ENCODE results near the gene ZNF841. TPM values are rescaled to one million over a fixed set of nuclear protein-coding genes. Genes with fewer than 3 reads are reported as not detected.
"Not testable (repeated sequence)": the region's sequence is repeated elsewhere in the genome, so short reads cannot be mapped to it uniquely, and the experiment has no call there.

The ZNF841 gene
- total RNA-seq, 1 donor from 2014 or later = 13.2 TPM

DNA sequence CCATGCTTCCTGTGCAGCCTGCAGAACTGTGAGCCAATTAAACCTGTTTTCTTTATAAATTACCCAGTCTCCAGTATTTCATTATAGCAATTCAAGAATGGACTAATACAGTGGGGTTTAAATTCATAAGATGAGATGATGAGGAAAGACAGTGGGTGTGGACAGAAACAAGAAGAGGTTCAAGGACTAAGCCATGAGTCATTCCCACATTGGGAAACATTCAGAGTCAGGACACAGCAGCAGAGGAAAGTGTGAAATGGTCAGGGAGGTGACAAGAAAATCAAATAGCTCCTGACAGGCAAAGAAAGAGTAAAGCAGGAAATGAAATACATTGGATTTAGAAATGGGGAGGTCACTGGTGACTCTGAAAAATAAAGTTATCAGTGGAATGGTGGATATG is 9.1 kb downstream of the ZNF841 start:
- intact Hi-C loops (cut with DNase I) = no loop called here
- DNase-seq (ENCODE audit: low spot score) = no peak

DNA sequence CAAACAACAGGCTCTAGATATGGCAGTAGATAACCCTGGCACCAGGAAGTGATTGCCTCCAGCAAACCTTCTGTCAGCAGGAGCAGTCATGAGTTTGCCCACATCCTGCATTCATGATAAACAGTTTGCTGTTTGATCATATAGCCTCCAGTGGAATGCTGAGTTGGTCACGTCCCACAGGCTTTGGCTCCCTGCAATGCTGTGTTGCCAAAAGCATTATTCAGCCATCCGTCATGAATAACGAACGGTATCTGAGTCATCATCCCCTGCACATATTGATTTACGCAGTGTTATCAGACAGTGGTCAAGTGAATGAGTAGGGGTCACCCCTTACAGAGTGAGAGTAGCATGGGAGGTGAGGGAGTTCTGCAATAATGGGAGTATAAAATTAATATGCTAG is 25.1 kb downstream of the ZNF841 start:
- no peak for DNase-seq (ENCODE audit: low spot score)
- intact Hi-C loops (cut with DNase I) = no loop called here

DNA sequence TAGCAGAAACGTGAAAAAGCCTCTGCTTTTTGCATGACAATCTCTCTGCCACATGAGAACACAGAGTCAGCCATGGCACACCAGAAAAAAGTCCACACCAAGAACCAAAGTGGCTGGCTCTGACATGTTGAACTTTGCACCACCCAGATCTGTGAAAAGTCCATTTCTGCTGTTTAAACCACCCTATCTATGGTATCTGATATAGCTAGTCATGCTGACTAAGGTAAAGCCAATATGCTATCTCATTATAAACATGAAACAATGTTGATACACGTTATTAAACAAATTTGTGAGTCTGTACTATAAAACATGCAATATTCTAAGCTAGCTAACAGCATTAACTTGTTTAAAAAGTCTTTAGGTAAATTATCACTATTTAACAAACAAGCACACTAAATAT is 25.9 kb downstream of the ZNF841 start:
- intact Hi-C loops (cut with DNase I) = no loop called here
- DNase-seq (ENCODE audit: low spot score) = no peak

DNA sequence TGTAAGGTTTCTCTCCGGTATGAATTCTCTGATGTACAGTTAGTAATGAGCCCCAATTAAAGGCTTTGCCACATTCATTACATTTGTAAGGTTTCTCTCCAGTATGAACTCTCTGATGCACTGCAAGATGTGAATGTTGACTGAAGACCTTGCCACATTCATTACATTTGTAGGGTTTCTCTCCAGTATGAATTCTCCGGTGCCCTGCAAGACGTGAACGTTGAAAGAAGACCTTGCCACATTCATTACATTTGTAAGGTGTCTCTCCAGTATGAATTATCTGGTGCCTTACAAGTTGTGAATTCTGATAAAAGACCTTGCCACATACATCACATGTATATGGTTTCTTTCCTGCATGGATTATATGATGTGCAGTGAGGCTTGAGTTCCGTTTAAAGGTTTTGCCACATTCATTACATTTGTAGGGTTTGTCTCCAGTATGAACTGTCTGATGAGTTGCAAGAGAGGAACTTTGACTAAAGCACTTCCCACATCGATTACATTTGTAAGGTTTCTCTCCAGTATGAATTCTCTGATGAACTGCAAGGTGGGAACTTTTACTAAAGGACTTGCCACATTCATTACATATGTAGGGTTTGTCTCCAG is 29.2 kb downstream of the ZNF841 start:
- intact Hi-C loops (cut with DNase I) = no loop called here
- DNase-seq (ENCODE audit: low spot score) = no peak

DNA sequence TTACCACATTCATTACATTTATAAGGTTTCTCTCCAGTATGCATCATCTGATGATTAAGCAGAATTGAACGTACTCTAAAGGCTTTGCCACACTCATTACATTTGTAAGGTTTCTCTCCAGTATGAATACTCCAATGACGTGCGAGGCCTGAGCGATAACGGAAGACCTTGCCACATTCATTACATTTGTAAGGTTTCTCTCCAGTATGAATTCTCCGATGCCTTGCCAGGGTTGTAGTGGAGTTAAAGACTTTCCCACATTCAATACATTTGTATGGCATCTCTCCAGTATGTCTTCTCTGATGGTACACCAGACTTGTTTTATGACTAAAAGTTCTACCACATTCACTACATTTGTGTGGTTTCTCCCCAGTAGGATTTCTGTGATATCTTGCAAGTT is 30.2 kb downstream of the ZNF841 start:
- no peak for DNase-seq (ENCODE audit: low spot score)
- intact Hi-C loops (cut with DNase I) = no loop called here

DNA sequence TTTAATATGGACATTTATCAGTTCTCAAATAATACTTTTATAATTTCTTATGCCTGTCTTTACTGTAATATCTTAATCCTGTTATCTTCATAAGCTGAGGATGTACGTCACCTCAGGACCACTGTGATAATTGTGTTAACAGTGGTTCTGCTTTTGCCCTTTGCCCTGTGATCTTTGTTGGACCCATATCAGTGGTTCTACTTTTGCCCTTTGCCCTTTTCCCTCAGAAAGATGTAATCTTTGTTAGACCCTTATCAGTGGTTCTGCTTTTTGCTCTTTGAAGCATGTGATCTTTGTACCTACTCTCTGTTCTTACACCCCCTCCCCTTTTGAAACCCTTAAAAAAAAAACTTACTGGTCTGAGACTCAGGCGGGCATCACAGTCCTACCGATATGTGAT is 39.1 kb downstream of the ZNF841 start:
- DNase-seq (ENCODE audit: low spot score); intact Hi-C loops (cut with DNase I): not testable (repeated sequence)

DNA sequence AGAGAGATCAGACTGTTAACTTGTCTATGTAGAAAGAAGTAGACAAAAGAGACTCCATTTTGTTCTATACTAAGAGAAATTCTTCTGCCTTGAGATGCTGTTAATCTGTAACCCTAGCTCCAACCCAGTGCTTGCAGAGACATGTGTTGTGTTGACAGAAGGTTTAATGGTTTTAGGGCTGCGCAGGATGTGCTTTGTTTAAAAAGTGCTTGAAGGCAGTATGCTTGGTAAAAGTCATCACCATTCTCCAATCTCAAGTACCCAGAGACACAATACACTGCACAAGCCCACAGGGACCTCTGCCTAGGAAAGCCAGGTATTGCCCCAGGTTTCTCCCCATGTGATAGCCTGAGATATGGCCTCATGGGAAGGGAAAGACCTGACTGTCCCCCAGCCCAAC is 43.8 kb downstream of the ZNF841 start:
- intact Hi-C loops (cut with DNase I); DNase-seq (ENCODE audit: low spot score): not testable (repeated sequence)

DNA sequence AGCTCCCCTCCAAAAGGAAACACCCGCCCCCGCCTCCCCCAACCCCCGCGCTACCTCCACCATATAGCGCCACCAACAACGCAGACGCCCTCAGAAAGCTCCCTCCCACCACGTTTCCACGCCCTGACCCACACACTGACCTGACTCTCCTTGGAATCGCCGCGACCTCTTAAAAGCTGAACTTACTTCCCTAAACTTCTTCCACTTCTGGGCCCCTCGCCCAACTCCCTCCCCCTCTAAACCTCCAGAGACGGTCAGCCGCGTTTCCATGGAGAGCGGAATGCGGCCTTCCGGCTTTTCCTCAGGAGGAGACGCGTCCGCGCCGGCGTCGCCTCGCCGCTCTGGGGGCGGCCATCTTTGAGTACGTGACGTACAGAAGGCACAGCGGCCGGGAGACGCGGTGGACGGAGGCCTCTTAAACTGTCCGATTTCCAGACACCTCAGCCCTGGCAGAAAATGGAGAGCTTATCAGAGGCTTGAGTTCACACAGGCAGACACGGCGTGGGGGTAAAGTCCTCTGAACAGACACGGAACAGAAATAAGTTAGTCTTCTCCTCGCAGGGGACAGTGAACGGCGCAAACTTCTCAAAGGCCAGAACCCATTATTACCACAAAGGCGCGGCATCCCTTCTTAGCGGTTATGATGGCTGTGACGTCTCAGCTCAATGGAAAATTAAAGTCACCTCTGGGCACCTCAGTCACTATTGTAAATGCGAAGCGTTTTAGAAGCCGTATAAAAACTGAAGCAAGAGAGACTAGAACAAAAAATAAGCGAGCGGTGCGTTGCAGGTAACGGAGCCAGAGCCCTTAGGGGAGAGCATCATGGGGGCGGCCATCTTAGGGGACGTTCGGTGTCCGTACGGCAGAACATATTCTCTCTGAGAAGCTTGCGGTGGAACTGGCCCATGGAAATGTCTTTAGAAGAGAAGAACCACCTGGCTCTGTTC is 46.7 kb downstream of the ZNF841 start, which contains the start of gene ZNF432:
ZNF432 (minus strand) TSS at position 284 of the 947 bp plus-strand sequence. CDS start 1,970 bp downstream, outside the sequence.
- peak; percentile 97 for DNase-seq (ENCODE audit: low spot score)
- intact Hi-C loops (cut with DNase I) = loop anchor here (1.0 to 5.0 kb wide), 3 partner anchors 21 to 62 kb away; partner anchors contain the start of genes ZNF350, ZNF614 and ZNF615

DNA sequence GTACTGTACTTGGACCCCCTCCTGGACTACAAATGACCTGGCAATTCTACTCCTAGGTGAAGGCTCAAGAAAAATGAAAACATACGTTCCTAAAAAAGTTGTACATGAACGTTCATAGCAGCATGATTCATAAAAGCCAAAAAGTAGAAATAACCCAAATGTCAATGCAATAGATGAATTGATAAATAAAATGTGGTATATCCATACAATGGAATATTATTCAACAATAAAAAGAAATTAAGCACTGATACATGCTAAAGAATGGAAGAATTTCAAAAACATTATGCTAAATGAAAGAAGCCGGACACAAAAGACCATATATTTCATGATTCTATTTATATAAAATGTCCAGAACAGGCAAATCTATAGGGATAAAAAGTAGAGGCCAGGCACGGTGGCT is 56.4 kb downstream of the ZNF841 start:
- no peak for DNase-seq (ENCODE audit: low spot score)
- intact Hi-C loops (cut with DNase I) = no loop called here

DNA sequence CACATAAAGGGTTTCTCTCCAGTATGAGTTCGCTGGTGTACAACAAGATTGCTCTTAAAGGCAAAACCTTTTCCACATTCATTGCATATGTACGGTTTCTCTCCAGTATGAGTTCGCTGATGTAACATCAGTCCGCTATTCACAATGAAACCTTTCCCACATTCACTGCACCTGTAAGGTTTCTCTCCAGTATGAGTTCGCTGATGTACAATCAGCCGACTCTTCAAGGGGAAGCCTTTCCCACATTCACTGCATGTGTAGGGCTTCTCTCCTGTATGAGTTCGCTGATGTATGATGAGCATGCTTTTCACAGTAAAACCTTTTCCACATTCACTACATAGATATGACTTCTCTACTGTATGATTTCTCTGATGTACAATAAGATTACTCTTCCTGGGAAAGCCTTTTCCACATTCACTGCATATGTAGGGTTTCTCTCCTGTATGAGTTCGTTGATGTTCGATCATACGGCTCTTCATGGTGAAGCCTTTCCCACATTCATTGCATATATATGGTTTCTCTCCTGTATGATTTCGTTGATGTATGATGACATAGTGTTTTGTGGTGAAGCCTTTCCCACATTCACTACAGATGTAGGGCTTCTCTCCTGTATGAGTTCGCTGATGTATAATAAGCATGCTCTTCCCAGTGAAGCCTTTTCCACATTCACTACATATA is 61.4 kb downstream of the ZNF841 start:
- DNase-seq (ENCODE audit: low spot score) = no peak
- intact Hi-C loops (cut with DNase I) = no loop called here

DNA sequence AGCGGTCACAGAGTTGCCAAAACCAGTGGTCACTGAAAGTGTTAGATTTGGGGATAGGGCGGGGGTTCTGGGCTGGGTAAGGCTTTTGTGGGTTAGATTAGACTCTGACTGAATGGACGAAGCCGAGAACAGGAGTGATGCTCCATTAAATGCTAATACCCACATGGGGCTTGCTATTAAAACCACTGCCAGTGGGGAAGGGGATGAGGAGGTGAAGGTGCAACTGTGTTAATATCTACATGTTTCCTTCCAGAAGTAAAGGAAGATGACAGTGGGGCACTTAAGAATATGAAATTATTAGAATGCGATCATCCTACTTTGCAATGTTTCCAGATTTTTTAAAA is 66.8 kb downstream of the ZNF841 start:
- intact Hi-C loops (cut with DNase I) = loop anchor here (1.0 to 5.0 kb wide), 2 partner anchors 20 to 41 kb away; partner anchors contain the start of genes ZNF350 and ZNF432
- no peak for DNase-seq (ENCODE audit: low spot score)

DNA sequence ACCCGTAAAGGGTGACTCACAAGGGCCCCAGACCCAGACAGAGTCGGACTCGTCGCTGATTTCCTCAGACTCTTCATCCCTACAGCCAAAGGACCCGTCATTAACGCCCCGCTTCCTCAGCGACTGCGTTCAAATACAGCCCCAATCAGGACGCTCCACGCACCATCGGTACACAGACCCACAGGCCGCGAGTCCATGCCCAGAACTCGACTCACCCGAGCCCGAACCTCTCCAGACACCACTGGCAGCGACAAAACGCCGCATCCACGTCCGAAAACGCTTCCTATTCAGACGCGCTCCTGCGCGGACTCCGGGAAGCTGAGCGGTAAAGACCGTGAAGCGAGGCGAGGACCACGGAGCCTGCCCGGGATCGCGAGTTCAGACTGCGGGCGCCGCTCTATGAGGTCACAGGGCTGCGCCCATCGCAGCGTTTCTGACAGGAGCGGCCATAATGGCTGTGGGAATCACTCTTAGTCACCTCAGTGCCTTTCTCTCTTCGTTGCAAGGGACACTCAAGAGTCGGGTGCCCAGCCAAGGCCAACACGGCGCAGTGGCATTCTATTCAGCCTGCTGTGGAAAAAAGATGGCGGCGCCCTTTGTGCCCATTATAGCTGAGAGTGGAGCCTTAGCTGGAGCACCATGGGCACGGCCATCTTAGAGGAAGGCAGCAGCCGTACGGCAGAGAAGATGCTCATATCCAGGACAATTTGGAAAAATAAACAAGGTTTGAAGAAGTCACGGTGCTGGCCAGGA is 67.4 kb downstream of the ZNF841 start, which contains the start of gene ZNF614:
ZNF614 (minus strand) TSS at position 353 of the 753 bp plus-strand sequence. CDS start 2,634 bp downstream, outside the sequence.
- intact Hi-C loops (cut with DNase I) = loop anchor here (1.0 to 5.0 kb wide), 2 partner anchors 20 to 41 kb away; partner anchors contain the start of genes ZNF350 and ZNF432
- DNase-seq (ENCODE audit: low spot score) = peak; percentile 94

DNA sequence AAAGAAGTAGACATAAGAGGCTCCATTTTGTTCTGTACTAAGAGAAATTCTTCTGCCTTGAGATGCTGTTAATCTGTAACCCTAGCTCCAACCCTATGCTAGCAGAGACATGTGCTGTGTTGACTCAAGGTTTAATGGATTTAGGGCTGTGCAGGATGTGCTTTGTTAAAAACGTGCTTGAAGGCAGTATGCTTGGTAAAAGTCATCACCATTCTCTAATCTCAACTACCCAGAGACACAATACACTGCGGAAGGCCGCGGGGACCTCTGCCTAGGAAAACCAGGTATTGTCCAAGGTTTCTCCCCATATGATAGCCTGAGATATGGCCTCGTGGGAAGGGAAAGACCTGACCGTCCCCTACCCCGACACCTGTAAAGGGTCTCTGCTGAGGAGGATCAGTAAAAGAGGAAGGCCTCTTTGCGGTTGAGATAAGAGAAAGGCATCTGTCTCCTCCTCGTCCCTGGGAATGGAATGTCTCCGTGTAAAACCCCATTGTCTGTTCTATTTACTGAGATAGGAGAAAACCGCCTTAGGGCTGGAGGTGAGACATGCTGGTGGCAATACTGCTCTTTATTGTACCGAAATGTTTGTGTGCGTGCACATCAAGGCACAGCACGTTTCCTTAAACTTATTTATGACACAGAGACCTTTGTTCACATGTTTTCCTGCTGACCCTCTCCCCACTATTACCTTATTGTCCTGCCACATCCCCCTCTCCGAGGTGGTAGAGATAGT is 69.1 kb downstream of the ZNF841 start:
- not testable (repeated sequence) for DNase-seq (ENCODE audit: low spot score)
- intact Hi-C loops (cut with DNase I) = loop anchor here (5.0 kb wide), 1 partner anchor 39 kb away; the partner anchor contains the start of gene ZNF350

DNA sequence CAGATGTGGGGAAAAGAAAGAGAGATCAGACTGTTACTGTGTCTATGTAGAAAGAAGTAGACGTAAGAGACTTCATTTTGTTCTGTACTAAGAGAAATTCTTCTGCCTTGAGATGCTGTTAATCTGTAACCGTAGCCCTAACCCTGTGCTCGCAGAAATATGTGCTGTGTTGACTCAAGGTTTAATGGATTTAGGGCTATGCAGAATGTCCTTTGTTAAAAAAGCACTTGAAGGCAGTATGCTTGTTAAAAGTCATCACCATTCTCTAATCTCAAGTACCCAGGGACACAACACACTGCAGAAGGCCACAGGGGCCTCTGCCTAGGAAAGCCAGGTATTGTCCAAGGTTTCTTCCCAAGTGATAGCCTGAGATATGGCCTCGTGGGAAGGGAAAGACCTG is 71.1 kb downstream of the ZNF841 start:
- intact Hi-C loops (cut with DNase I) = not testable (repeated sequence)

DNA sequence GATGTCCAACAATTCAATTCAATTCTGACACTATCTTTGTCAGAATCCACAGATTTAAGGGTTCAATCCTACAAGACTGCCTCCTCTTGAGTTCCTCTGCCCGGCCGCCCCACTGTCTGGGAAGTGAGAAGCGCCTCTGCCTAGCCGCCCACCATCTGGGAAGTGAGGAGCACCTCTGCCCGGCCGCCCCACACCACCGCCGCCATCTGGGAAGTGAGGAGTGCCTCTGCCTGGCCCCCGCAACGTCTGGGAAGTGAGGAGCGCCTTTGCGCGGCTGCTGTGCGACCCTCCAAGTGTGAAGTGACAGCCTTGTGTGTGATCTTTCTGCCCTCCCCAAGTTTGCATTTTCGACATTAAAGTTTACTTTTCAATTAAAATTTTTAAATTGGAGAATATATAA is 73.4 kb downstream of the ZNF841 start:
- DNase-seq (ENCODE audit: low spot score) = no peak

More for the DNA sequence above, 71.1 kb downstream of the ZNF841 start:
- DNase-seq (ENCODE audit: low spot score) = not testable (repeated sequence)

DNA sequence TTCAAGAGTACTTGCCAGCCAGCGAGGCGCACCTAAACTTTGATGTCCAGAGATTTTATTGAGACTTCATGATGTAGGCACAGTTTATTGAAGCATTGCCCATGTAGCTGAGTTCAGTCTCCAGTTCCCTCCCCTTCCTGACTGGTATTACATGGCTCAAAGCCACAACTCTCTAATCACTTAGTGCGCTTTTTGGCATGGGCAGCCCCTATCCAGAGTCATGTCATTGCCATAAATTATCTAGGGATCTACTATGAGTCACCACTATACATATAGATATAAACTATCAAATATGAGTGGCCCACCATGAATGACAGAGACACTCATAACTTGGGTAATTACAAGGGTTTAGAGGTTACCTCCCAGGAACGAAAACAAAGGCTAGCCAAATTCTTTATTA is 75.1 kb downstream of the ZNF841 start:
- DNase-seq (ENCODE audit: low spot score) = no peak
- intact Hi-C loops (cut with DNase I) = no loop called here

More for the DNA sequence above, 73.4 kb downstream of the ZNF841 start:
- intact Hi-C loops (cut with DNase I) = no loop called here

Measured in cardiac septum (tissue), 1 donor.